Nasal cavity respiratory epithelium epithelial cell of viscerocranial mucosa (primary cell): ENCODE data around the gene MED20. TPM values are rescaled to one million over a fixed set of nuclear protein-coding genes. Genes with fewer than 3 reads are reported as not detected.

Source experiments
- total RNA-seq: library from RNA; depleted of rRNA; stranded (reverse); fragments of >200 nt; gene quantifications from 2 replicates; pipeline ENCODE4 v1.2.3, GENCODE V29; 2014

The MED20 gene
- total RNA-seq: 30.5 and 40.0 TPM in 2 replicates

GRCh38 chr6:41920921-41921711 lies at the start of gene MED20, which contains the start of gene BYSL:
TSS of gene MED20 (minus strand) at chr6:41921139. CDS start at chr6:41921018, 121 bp downstream.
TSS of gene BYSL (plus strand) at chr6:41921499. CDS start at chr6:41921563, 64 bp downstream.

GRCh38 chr6:41941280-41942066 lies 20.5 kb upstream of the MED20 start, which contains the start of gene CCND3:
TSS of gene CCND3 (minus strand) at chr6:41941808. CDS start at chr6:41941649, 159 bp downstream.

GRCh38 chr6:41895300-41896233 lies 25.4 kb downstream of the MED20 start, which contains the start of gene USP49:
TSS of gene USP49 (minus strand) at chr6:41895375. CDS start at chr6:41806983, 88,392 bp downstream.

Other genes starting within 250 kb of the MED20 start
- gene TFEB, start 185.5 kb downstream of the MED20 start, total RNA-seq: 6.5 and 13.6 TPM in 2 replicates
- gene PGC, start 173.7 kb downstream of the MED20 start, total RNA-seq: not detected in 2 replicates
- gene FRS3, start 141.2 kb downstream of the MED20 start, total RNA-seq: 0.34 and 1.1 TPM in 2 replicates
- under 0.01 and 1.1 TPM in 2 replicates for gene PRICKLE4, start 140.4 kb downstream of the MED20 start, total RNA-seq
- 41.9 and 47.8 TPM in 2 replicates for gene TOMM6, start 133.4 kb downstream of the MED20 start, total RNA-seq
- 2.1 and 3.6 TPM in 2 replicates for gene USP49, start 25.8 kb downstream of the MED20 start, total RNA-seq
- gene BYSL, start 360 bp upstream of the MED20 start, total RNA-seq: 27.0 and 32.9 TPM in 2 replicates
- 7.9 and 38.7 TPM in 2 replicates for gene CCND3, start 20.7 kb upstream of the MED20 start, total RNA-seq
- 11.6 and 16.2 TPM in 2 replicates for gene TAF8, start 129.4 kb upstream of the MED20 start, total RNA-seq
- gene C6orf132, start 221.5 kb upstream of the MED20 start, total RNA-seq: 35.9 and 43.1 TPM in 2 replicates